ENCODE measurements around the gene NAALADL2.

- TF ChIP-seq CTCF (IDR thresholded peaks at IDR 0.05; ENCODE audit: low read depth, low read length, missing input control) (no peak), ZBTB33 (IDR thresholded peaks at IDR 0.05) (no peak), EGR1 (IDR thresholded peaks at IDR 0.05; ENCODE audit: low read depth in 2 of 2) (no peak), REST (IDR thresholded peaks at IDR 0.05) (no peak), YY1 (IDR thresholded peaks at IDR 0.05) (no peak), ATF3 (IDR thresholded peaks at IDR 0.05) (no peak), SP1 (IDR thresholded peaks at IDR 0.05) (no peak), MAX (IDR thresholded peaks at IDR 0.05) (no peak), RAD21 (IDR thresholded peaks at IDR 0.05) (no peak), GABPA (IDR thresholded peaks at IDR 0.05 in 1 of 2, conservative IDR thresholded peaks at IDR 0.05 in 1 of 2) (no peak), FOXA1 (IDR thresholded peaks at IDR 0.05) (no peak), TAF1 (conservative IDR thresholded peaks at IDR 0.05) (no peak), JUND (IDR thresholded peaks at IDR 0.05) (no peak), HNF4A (conservative IDR thresholded peaks at IDR 0.05) (no peak)
Observed at GRCh38 chr3:175093748-175094147, 234.6 kb downstream of the NAALADL2 start.

Measured in liver (tissue), 3 donors.